Activated T-cell treated with anti-CD3 and anti-CD28 coated beads, Interleukin-2, amount 50 U/mL, for 4 hours (primary cell): Measurements from ENCODE around the gene DOK7. TPM values are rescaled to one million over a fixed set of nuclear protein-coding genes. Genes with fewer than 3 reads are reported as not detected.

Source experiments
- ATAC-seq, 2 donors: fragments of 200-7000 bp; cut with Tn5 transposase; one replicate each; pipeline ENCODE4 v1.10.0; 2021
- DNase-seq: peaks from one replicate; pipeline ENCODE4 v3.0.0-alpha.2; 2020
- H3K27me3 Mint-ChIP-seq: one replicate; pipeline ENCODE4 v1.8.0; 2021; ENCODE audit warnings: low read depth, mixed read lengths
- H3K36me3 Mint-ChIP-seq: one replicate; pipeline ENCODE4 v1.8.0; 2022; ENCODE audit warnings: mixed read lengths; ENCODE audit not compliant: insufficient read depth
- H3K4me1 Mint-ChIP-seq: one replicate; pipeline ENCODE4 v1.8.0; 2021; ENCODE audit warnings: low read depth, mixed read lengths
- H3K4me3 Mint-ChIP-seq: one replicate; pipeline ENCODE4 v1.8.0; 2021; ENCODE audit warnings: mild to moderate bottlenecking, moderate library complexity, mixed read lengths
- H3K9me3 Mint-ChIP-seq: one replicate; pipeline ENCODE4 v1.8.0; 2021; ENCODE audit warnings: mixed read lengths
- total RNA-seq, 3 donors: library from RNA; stranded (reverse); gene quantifications; one replicate each; pipeline ENCODE4 v1.2.1, GENCODE V29; 2021

Gene DOK7
- total RNA-seq, 3 donors from 2014 or later = not detected

GRCh38 chr4:3485886-3486540 is 22.9 kb downstream of the DOK7 start:
- peaks cover 37% of the 10 kb centered on the region for H3K27me3 Mint-ChIP-seq
- H3K9me3 Mint-ChIP-seq = no peaks in the 10 kb centered on the region
- H3K4me1 Mint-ChIP-seq = peaks cover 2% of the 10 kb centered on the region
- H3K4me3 Mint-ChIP-seq = no peak overlapping the region
- no peaks in the 10 kb centered on the region for H3K36me3 Mint-ChIP-seq
- DNase-seq (no peak), ATAC-seq (no peak)

GRCh38 chr4:3486541-3487540 is 23.7 kb downstream of the DOK7 start:
- Mint-ChIP-seq H3K9me3 (no peaks in the 10 kb centered on the region), H3K27me3 (peaks cover 36% of the 10 kb centered on the region), H3K36me3 (no peaks in the 10 kb centered on the region), H3K4me3 (no peak overlapping the region), H3K4me1 (peaks cover 2% of the 10 kb centered on the region)
- peak in 1 of 2 donors; percentile 7 for ATAC-seq
- no peak for DNase-seq

GRCh38 chr4:3487861-3488260 is 24.8 kb downstream of the DOK7 start:
- H3K4me3 Mint-ChIP-seq = no peak overlapping the region
- H3K4me1 Mint-ChIP-seq = peaks cover 2% of the 10 kb centered on the region
- no peaks in the 10 kb centered on the region for H3K36me3 Mint-ChIP-seq
- DNase-seq = no peak
- ATAC-seq = no peak
- H3K27me3 Mint-ChIP-seq = peaks cover 33% of the 10 kb centered on the region
- H3K9me3 Mint-ChIP-seq = no peaks in the 10 kb centered on the region

GRCh38 chr4:3488820-3489219 is 25.7 kb downstream of the DOK7 start:
- Mint-ChIP-seq H3K4me1 (peaks cover 2% of the 10 kb centered on the region), H3K4me3 (no peak overlapping the region), H3K36me3 (no peaks in the 10 kb centered on the region), H3K27me3 (peaks cover 28% of the 10 kb centered on the region), H3K9me3 (no peaks in the 10 kb centered on the region)
- DNase-seq (no peak), ATAC-seq (no peak)

- Mint-ChIP-seq H3K9me3 (no peaks in the 10 kb centered on the region), H3K4me1 (peaks cover 2% of the 10 kb centered on the region), H3K27me3 (peaks cover 24% of the 10 kb centered on the region), H3K36me3 (no peaks in the 10 kb centered on the region), H3K4me3 (no peak overlapping the region)
- ATAC-seq (peak in 1 of 2 donors; percentile 12), DNase-seq (no peak)
Measured at GRCh38 chr4:3489451-3489962, 26.4 kb downstream of the DOK7 start.

GRCh38 chr4:3491681-3492405 is 28.7 kb downstream of the DOK7 start:
- H3K4me1 Mint-ChIP-seq = no peaks in the 10 kb centered on the region
- H3K9me3 Mint-ChIP-seq = no peaks in the 10 kb centered on the region
- ATAC-seq (no peak), DNase-seq (no peak)
- no peaks in the 10 kb centered on the region for H3K36me3 Mint-ChIP-seq
- peaks cover 24% of the 10 kb centered on the region for H3K27me3 Mint-ChIP-seq
- no peak overlapping the region for H3K4me3 Mint-ChIP-seq

- H3K4me1 Mint-ChIP-seq = no peaks in the 10 kb centered on the region
- peaks cover 24% of the 10 kb centered on the region for H3K27me3 Mint-ChIP-seq
- H3K9me3 Mint-ChIP-seq = no peaks in the 10 kb centered on the region
- ATAC-seq = no peak
- H3K4me3 Mint-ChIP-seq = no peak overlapping the region
- no peak for DNase-seq
- no peaks in the 10 kb centered on the region for H3K36me3 Mint-ChIP-seq
Measured at GRCh38 chr4:3492741-3493719, 29.9 kb downstream of the DOK7 start.

GRCh38 chr4:3493720-3494461 is 30.8 kb downstream of the DOK7 start:
- Mint-ChIP-seq H3K9me3 (no peaks in the 10 kb centered on the region), H3K27me3 (peaks cover 21% of the 10 kb centered on the region), H3K4me1 (no peaks in the 10 kb centered on the region), H3K4me3 (no peak overlapping the region), H3K36me3 (no peaks in the 10 kb centered on the region)
- no peak for DNase-seq
- peak in 1 of 2 donors; percentile 15 for ATAC-seq

GRCh38 chr4:3494462-3494871 is 31.4 kb downstream of the DOK7 start:
- peaks cover 19% of the 10 kb centered on the region for H3K27me3 Mint-ChIP-seq
- H3K9me3 Mint-ChIP-seq = no peaks in the 10 kb centered on the region
- H3K4me3 Mint-ChIP-seq = no peak overlapping the region
- H3K4me1 Mint-ChIP-seq = no peaks in the 10 kb centered on the region
- no peaks in the 10 kb centered on the region for H3K36me3 Mint-ChIP-seq
- no peak for ATAC-seq
- DNase-seq = no peak

- no peaks in the 10 kb centered on the region for H3K4me1 Mint-ChIP-seq
- ATAC-seq (no peak), DNase-seq (no peak)
- H3K9me3 Mint-ChIP-seq = no peaks in the 10 kb centered on the region
- no peak overlapping the region for H3K4me3 Mint-ChIP-seq
- H3K36me3 Mint-ChIP-seq = no peaks in the 10 kb centered on the region
- peaks cover 16% of the 10 kb centered on the region for H3K27me3 Mint-ChIP-seq
Measured at GRCh38 chr4:3495204-3495975, 32.3 kb downstream of the DOK7 start.

- H3K27me3 Mint-ChIP-seq = peaks cover 14% of the 10 kb centered on the region
- H3K4me1 Mint-ChIP-seq = no peaks in the 10 kb centered on the region
- no peak for DNase-seq
- H3K9me3 Mint-ChIP-seq = no peaks in the 10 kb centered on the region
- ATAC-seq = no peak
- H3K4me3 Mint-ChIP-seq = no peak overlapping the region
- H3K36me3 Mint-ChIP-seq = no peaks in the 10 kb centered on the region
Measured at GRCh38 chr4:3496021-3496420, 32.9 kb downstream of the DOK7 start.

GRCh38 chr4:3497095-3497494 is 34.0 kb downstream of the DOK7 start:
- peaks cover 4% of the 10 kb centered on the region for H3K27me3 Mint-ChIP-seq
- no peaks in the 10 kb centered on the region for H3K9me3 Mint-ChIP-seq
- no peaks in the 10 kb centered on the region for H3K36me3 Mint-ChIP-seq
- H3K4me1 Mint-ChIP-seq = no peaks in the 10 kb centered on the region
- no peak for ATAC-seq
- H3K4me3 Mint-ChIP-seq = no peak overlapping the region
- no peak for DNase-seq
